PC-9 (cell line): ENCODE results near the gene TATDN3.

Source experiments
- CTCF ChIP-seq: fragments of 200-600 bp; sonication (generic); conservative IDR thresholded peaks from 2 replicates; pipeline ENCODE4 v1.6.1; 2017; ENCODE audit warnings: mixed run types, antibody characterized with exemption, mild to moderate bottlenecking, moderate library complexity
- EZH2 ChIP-seq: fragments of 200-600 bp; sonication (generic); IDR thresholded peaks from 2 replicates; pipeline ENCODE4 v1.8.0; 2017; ENCODE audit warnings: antibody characterized with exemption, low read depth

GRCh38 chr1:212774584-212774983 is 17.1 kb upstream of the TATDN3 start:
- TF ChIP-seq CTCF (no peak), EZH2 (no peak)
